ENCODE data around the gene PKP1. TPM values are rescaled to one million over a fixed set of nuclear protein-coding genes. Genes with fewer than 3 reads are reported as not detected.

The PKP1 gene
- total RNA-seq, 1 donor from 2014 or later = 0.02 TPM

DNA sequence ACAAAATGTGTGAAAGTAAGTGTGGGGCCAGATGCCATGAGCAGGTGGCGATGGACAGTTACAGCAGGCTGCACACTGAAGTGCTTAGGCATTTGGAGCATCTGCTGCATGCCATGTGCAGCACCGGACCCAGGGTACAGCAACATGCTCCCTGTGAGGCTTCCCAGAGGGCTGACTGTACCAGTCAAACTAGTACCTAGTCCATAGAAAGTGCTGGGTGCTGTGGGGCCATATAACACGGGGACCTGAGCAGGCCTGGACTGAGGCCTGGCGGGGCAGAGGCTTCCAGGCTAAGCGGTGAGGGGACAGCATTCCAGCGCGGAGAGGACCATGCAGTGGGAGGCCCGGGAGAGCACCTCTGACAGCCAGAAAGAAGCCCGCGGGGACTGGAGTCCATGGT, 29.9 kb upstream of the PKP1 start:
- no peaks in the 10 kb centered on the region for H3K4me1 ChIP-seq
- H3K27ac Mint-ChIP-seq = no peak overlapping the region
- no peaks in the 10 kb centered on the region for H3K79me2 ChIP-seq (ENCODE audit: low read depth)
- peaks cover 3% of the 10 kb centered on the region for H3K27me3 Mint-ChIP-seq (ENCODE audit: insufficient read depth, low read depth)
- H3K36me3 ChIP-seq = no peaks in the 10 kb centered on the region
- no peak overlapping the region for H3K27ac ChIP-seq
- H3K9me3 ChIP-seq (ENCODE audit: low read depth) = no peaks in the 10 kb centered on the region
- H3K36me3 Mint-ChIP-seq = no peaks in the 10 kb centered on the region
- H4K20me1 ChIP-seq (ENCODE audit: low read depth) = no peaks in the 10 kb centered on the region
- no peaks in the 10 kb centered on the region for H3K4me1 Mint-ChIP-seq
- H3K4me3 Mint-ChIP-seq = no peak overlapping the region
- no peak overlapping the region for H3K4me2 ChIP-seq
- DNase-seq (ENCODE audit: low spot score) = no peak
- no peak overlapping the region for H3K4me3 ChIP-seq
- H3K9ac ChIP-seq = no peak overlapping the region
- H3F3A ChIP-seq (ENCODE audit: low read depth) = no peaks in the 10 kb centered on the region
- TF ChIP-seq EZH2phosphoT487 (IDR thresholded peaks at IDR 0.05) (no peak), EZH2 (IDR thresholded peaks at IDR 0.05) (no peak)
- TF ChIP-seq, protein P1, sequence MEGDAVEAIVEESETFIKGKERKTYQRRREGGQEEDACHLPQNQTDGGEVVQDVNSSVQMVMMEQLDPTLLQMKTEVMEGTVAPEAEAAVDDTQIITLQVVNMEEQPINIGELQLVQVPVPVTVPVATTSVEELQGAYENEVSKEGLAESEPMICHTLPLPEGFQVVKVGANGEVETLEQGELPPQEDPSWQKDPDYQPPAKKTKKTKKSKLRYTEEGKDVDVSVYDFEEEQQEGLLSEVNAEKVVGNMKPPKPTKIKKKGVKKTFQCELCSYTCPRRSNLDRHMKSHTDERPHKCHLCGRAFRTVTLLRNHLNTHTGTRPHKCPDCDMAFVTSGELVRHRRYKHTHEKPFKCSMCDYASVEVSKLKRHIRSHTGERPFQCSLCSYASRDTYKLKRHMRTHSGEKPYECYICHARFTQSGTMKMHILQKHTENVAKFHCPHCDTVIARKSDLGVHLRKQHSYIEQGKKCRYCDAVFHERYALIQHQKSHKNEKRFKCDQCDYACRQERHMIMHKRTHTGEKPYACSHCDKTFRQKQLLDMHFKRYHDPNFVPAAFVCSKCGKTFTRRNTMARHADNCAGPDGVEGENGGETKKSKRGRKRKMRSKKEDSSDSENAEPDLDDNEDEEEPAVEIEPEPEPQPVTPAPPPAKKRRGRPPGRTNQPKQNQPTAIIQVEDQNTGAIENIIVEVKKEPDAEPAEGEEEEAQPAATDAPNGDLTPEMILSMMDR (IDR thresholded peaks at IDR 0.05) = no peak
- no peak overlapping the region for H2AFZ ChIP-seq (replicated peaks)
- no peaks in the 10 kb centered on the region for H3K27me3 ChIP-seq
- H3K9me3 Mint-ChIP-seq = no peaks in the 10 kb centered on the region

DNA sequence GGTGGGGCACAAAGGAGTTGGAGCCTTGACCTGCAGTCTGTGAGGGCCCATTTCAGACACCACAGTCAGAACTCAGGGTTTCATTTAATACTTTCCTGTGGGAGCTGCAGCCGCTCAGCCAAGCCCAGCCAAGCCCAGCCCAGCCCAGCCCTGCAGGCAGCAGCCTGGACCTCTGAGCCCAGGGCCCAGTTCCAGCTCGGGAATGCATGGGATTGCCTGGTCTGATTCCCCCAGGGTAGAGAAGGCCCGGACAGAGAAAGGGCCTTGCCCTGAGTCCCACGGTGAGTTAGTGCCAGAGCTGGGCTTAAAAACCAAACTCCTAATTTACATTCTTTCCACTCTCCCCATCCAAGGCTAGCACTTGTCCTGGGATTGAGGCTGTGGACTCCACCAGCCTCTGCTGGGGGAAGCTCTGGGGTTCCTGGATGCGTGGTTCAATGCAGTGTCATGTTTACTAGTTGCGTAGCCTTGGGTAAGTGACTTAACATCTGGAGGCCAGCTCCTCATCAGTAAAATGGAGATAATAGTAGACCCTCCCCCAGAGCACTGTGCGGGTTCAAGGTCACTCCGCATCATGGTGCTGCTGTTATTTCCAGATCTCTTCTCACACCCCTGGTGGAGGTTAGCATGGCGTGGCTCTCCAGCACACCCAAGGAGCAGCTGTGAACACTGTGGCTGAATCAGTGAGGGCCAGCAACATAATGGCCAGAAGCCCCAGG, 29.2 kb upstream of the PKP1 start:
- Mint-ChIP-seq H3K4me3 (no peak overlapping the region), H3K27ac (peak overlapping the region; percentile 13), H3K36me3 (no peaks in the 10 kb centered on the region), H3K27me3 (ENCODE audit: insufficient read depth, low read depth) (peaks cover 3% of the 10 kb centered on the region), H3K4me1 (no peaks in the 10 kb centered on the region), H3K9me3 (no peaks in the 10 kb centered on the region)
- Histone ChIP-seq H3K4me1 (no peaks in the 10 kb centered on the region), H3K36me3 (no peaks in the 10 kb centered on the region), H3K79me2 (ENCODE audit: low read depth) (no peaks in the 10 kb centered on the region), H3K4me2 (no peak overlapping the region), H3K9me3 (ENCODE audit: low read depth) (no peaks in the 10 kb centered on the region), H3K9ac (no peak overlapping the region), H3K27me3 (no peaks in the 10 kb centered on the region), H3K27ac (no peak overlapping the region), H4K20me1 (ENCODE audit: low read depth) (no peaks in the 10 kb centered on the region), H2AFZ (replicated peaks) (no peak overlapping the region), H3K4me3 (no peak overlapping the region), H3F3A (ENCODE audit: low read depth) (no peaks in the 10 kb centered on the region)
- TF ChIP-seq EZH2 (IDR thresholded peaks at IDR 0.05) = no peak
- no peak for DNase-seq (ENCODE audit: low spot score)

DNA sequence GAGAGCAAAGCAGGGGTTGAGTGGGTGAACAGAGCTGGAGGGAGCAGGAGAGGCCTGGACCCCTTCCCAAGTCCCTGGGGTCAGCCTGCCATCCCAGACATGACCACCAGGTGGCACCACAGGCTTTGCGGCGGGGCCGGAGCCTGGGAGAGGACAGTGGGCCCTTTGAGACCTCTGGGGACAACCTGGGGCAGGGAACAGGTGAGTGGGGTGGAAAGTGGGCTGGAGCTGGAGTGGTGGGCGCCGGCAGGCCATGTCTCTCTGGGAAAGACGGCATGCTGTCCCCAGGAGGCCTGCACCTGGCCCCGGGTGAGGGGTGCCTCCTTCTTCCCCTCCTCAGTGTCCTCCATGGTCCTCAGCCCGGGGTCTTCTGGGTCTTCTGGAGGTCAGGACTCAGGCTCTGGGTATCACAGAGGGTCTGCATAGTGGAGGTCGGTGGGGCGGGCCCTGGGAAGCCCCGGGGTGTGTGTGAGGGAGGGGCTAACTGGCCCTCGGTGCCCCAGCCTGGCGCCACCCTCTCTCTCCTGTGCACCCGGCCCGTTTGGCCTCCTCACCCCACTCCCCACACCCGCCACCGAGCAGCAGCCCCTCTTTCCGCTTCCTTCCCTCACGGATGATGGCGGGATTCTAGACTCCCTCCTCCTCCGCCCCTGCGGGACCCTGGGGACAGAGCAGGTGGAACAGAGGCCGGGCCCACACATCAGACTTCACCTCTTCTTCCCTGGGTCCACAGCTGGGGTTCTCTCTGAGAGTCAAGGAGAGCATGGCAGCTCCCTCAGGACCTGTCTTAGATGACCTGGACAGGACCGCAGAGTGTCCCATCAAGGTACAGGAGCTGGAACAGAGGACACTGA, 28.5 kb upstream of the PKP1 start:
- Histone ChIP-seq H3F3A (ENCODE audit: low read depth) (no peaks in the 10 kb centered on the region), H3K4me1 (peaks cover 4% of the 10 kb centered on the region), H2AFZ (replicated peaks) (no peak overlapping the region), H4K20me1 (ENCODE audit: low read depth) (no peaks in the 10 kb centered on the region), H3K9me3 (ENCODE audit: low read depth) (no peaks in the 10 kb centered on the region), H3K36me3 (no peaks in the 10 kb centered on the region), H3K4me2 (no peak overlapping the region), H3K4me3 (no peak overlapping the region), H3K27me3 (peaks cover 5% of the 10 kb centered on the region), H3K79me2 (ENCODE audit: low read depth) (no peaks in the 10 kb centered on the region), H3K9ac (no peak overlapping the region), H3K27ac (no peak overlapping the region)
- peak; percentile 70 for DNase-seq (ENCODE audit: low spot score)
- Mint-ChIP-seq H3K36me3 (no peaks in the 10 kb centered on the region), H3K4me3 (no peak overlapping the region), H3K27me3 (ENCODE audit: insufficient read depth, low read depth) (peaks cover 6% of the 10 kb centered on the region), H3K9me3 (no peaks in the 10 kb centered on the region), H3K4me1 (no peaks in the 10 kb centered on the region), H3K27ac (peak overlapping the region; percentile 13)
- TF ChIP-seq, protein P1 (IDR thresholded peaks at IDR 0.05) = peak; percentile 94
- no peak for TF ChIP-seq EZH2phosphoT487 (IDR thresholded peaks at IDR 0.05)
